SIG-M5 treated with dmso at 0.1 percent for 504 hours (cell line): Measurements from ENCODE around the gene RPS6KA5.

ENCODE experiments used
- DNase-seq: peaks from one replicate; lab custom pipeline; 2025; ENCODE audit not compliant: unreplicated experiment; lab: John Stamatoyannopoulos, UW

Gene RPS6KA5

GRCh38 chr14:90812109-90812508 is 248.3 kb downstream of the RPS6KA5 start:
- DNase-seq: no peak

- DNase-seq: no peak
Measured at GRCh38 chr14:90811641-90812040, 248.8 kb downstream of the RPS6KA5 start.

GRCh38 chr14:90810806-90811205 is 249.6 kb downstream of the RPS6KA5 start:
- no peak for DNase-seq

GRCh38 chr14:90809530-90810312 is 250.7 kb downstream of the RPS6KA5 start:
- no peak for DNase-seq

GRCh38 chr14:90808759-90809529 is 251.5 kb downstream of the RPS6KA5 start:
- no peak for DNase-seq

GRCh38 chr14:90807060-90807459 is 253.4 kb downstream of the RPS6KA5 start:
- DNase-seq: no peak

- DNase-seq: no peak
Measured at GRCh38 chr14:90805662-90806540, 254.5 kb downstream of the RPS6KA5 start.

GRCh38 chr14:90805084-90805391 is 255.4 kb downstream of the RPS6KA5 start:
- DNase-seq: no peak

- DNase-seq: no peak
Measured at GRCh38 chr14:90804292-90805083, 256.0 kb downstream of the RPS6KA5 start.

- no peak for DNase-seq
Measured at GRCh38 chr14:90803249-90803648, 257.2 kb downstream of the RPS6KA5 start.

- DNase-seq: no peak
Measured at GRCh38 chr14:90799420-90799819, 261.0 kb downstream of the RPS6KA5 start.

- DNase-seq: no peak
Measured at GRCh38 chr14:90797919-90798318, 262.5 kb downstream of the RPS6KA5 start.
